PFSK-1 (cell line): ENCODE results near the gene CTNNA3.

Experiments used
- FOXP2 ChIP-seq: optimal IDR thresholded peaks from 2 replicates; pipeline ENCODE3; 2011; ENCODE audit warnings: borderline replicate concordance, control low read depth, inconsistent platforms; ENCODE audit not compliant: insufficient read depth; ENCODE audit errors: extremely low read length, extremely low read depth
- POLR2AphosphoS5 ChIP-seq: IDR thresholded peaks from 2 replicates; pipeline ENCODE4 v1.6.1; 2012; ENCODE audit warnings: low read depth, mild to moderate bottlenecking, control low read depth, low read length, moderate library complexity
- REST ChIP-seq, 2 experiments: IDR thresholded peaks; 2 replicates each; pipeline versions ENCODE4 v1.6.1 to v1.8.0; 2011 to 2012; ENCODE audit warnings: low read depth in 2 of 2, low read length in 2 of 2, control low read depth in 1 of 2, inconsistent platforms in 1 of 2, mild to moderate bottlenecking in 1 of 2, moderate library complexity in 1 of 2; ENCODE audit not compliant: insufficient read depth in 1 of 2
- SIN3A ChIP-seq: IDR thresholded peaks from 2 replicates; pipeline ENCODE4 v1.6.1; 2012; ENCODE audit warnings: mild to moderate bottlenecking, low read length, moderate library complexity, borderline replicate concordance; ENCODE audit not compliant: insufficient read depth
- TAF1 ChIP-seq: IDR thresholded peaks from 2 replicates; pipeline ENCODE4 v1.6.1; 2012; ENCODE audit warnings: low read length, control low read depth, borderline replicate concordance; ENCODE audit not compliant: insufficient read depth

CTNNA3 gene

GRCh38 chr10:67302701-67303100 is 393.3 kb downstream of the CTNNA3 start:
- TF ChIP-seq TAF1, result no peak
- TF ChIP-seq SIN3A, result no peak
- TF ChIP-seq FOXP2, result no peak
- no peak for TF ChIP-seq POLR2AphosphoS5
- no peak for TF ChIP-seq REST (IDR thresholded peaks at IDR 0.05; ENCODE audit: insufficient read depth in 1 of 2, low read depth in 2 of 2, low read length in 2 of 2)

- no peak for TF ChIP-seq TAF1
- TF ChIP-seq FOXP2, result no peak
- no peak for TF ChIP-seq SIN3A
- TF ChIP-seq POLR2AphosphoS5, result no peak
- TF ChIP-seq REST (IDR thresholded peaks at IDR 0.05; ENCODE audit: insufficient read depth in 1 of 2, low read depth in 2 of 2, low read length in 2 of 2), result no peak
Observed at GRCh38 chr10:67299761-67300160, 396.2 kb downstream of the CTNNA3 start.

DNA sequence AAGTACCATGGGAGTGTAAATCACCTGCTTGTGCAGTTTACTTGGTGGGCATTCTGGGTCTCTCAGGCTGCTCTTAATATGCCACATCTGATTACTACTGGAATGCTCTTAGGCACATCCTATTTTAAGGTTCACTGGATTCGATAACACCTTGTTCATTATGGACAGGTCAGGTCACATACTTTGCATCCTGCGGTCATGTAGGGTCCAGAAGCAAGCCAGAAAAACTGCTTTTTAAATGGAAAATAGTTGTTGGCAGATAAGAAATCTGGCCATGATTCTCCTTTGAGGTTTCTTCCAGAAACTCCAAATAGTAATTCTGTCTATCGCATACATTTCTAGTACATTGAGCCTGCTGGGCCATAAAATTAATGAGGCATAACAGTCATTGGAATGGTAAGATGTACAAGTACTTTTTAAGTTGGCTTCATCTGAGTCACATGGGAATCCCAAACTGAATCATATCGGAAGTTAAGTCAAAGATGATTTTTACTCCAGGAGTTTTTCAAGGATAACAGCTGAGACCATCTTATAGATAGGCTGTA is 398.3 kb downstream of the CTNNA3 start:
- TF ChIP-seq REST (IDR thresholded peaks at IDR 0.05; ENCODE audit: insufficient read depth in 1 of 2, low read depth in 2 of 2, low read length in 2 of 2), result no peak
- TF ChIP-seq POLR2AphosphoS5, result no peak
- no peak for TF ChIP-seq FOXP2
- no peak for TF ChIP-seq TAF1
- no peak for TF ChIP-seq SIN3A

DNA sequence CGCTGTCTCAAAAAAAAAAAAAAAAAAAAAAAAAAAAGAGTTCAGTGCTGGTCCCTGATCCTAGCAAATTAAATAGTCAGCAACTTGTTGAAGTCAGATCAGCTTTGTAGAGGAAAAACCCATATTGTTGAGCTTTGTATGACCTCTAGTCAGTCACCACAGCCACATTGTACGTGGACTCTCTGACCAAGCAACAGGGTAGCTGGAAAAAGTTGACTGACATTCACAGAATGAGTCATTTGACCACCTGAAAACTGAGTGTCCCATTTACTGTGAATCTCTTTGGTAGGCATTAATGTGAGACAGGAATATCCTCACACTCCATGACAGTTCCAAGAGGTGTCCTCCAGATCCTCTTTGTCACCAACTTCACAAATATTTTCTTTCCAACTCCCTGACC is 399.1 kb downstream of the CTNNA3 start:
- TF ChIP-seq POLR2AphosphoS5 (no peak), REST (IDR thresholded peaks at IDR 0.05; ENCODE audit: insufficient read depth in 1 of 2, low read depth in 2 of 2, low read length in 2 of 2) (no peak), SIN3A (no peak), TAF1 (no peak), FOXP2 (no peak)
